GM12878 (cell line): ENCODE measurements around the gene FBXO8. TPM values are rescaled to one million over a fixed set of nuclear protein-coding genes. Genes with fewer than 3 reads are reported as not detected.

Experiments used
- BCL11A ChIP-seq: IDR thresholded peaks from 2 replicates; pipeline ENCODE4 v1.6.1; 2011; ENCODE audit warnings: low read depth, low read length
- FOXK2 ChIP-seq: fragments of 450-650 bp; IDR thresholded peaks from 2 replicates; pipeline ENCODE4 v1.6.1; 2017; ENCODE audit warnings: mild to moderate bottlenecking, moderate library complexity
- HDGF ChIP-seq: fragments of 450-650 bp; IDR thresholded peaks from 2 replicates; pipeline ENCODE4 v1.6.1; 2016; ENCODE audit warnings: antibody characterized with exemption
- MEF2A ChIP-seq: IDR thresholded peaks from 2 replicates; pipeline ENCODE4 v1.6.1; 2011; ENCODE audit warnings: low read depth, mild to moderate bottlenecking, low read length, moderate library complexity; ENCODE audit not compliant: insufficient read depth
- NFXL1 ChIP-seq: fragments of 450-650 bp; IDR thresholded peaks from 2 replicates; pipeline ENCODE4 v1.6.1; 2017; ENCODE audit warnings: antibody characterized with exemption, mild to moderate bottlenecking, borderline replicate concordance
- NR2C2 ChIP-seq: IDR thresholded peaks from 2 replicates; pipeline ENCODE4 v1.6.1; 2011; ENCODE audit warnings: borderline replicate concordance, low read depth; ENCODE audit not compliant: control insufficient read depth, insufficient read length
- PML ChIP-seq: IDR thresholded peaks from 2 replicates; pipeline ENCODE4 v1.6.1; 2012; ENCODE audit warnings: low read length, inconsistent platforms
- POLR2A ChIP-seq: IDR thresholded peaks from 2 replicates; pipeline ENCODE4 v1.6.1; 2011; ENCODE audit warnings: low read depth, mild to moderate bottlenecking, low read length
- RBBP5 ChIP-seq: fragments of 200-600 bp; sonication (generic); conservative IDR thresholded peaks from 2 replicates; pipeline ENCODE4 v1.6.1; 2016
- SIN3A ChIP-seq: IDR thresholded peaks from 2 replicates; pipeline ENCODE4 v1.6.1; 2012; ENCODE audit warnings: low read depth, low read length, improper control_type of control experiment
- ZSCAN29 ChIP-seq: fragments of 450-650 bp; IDR thresholded peaks from 2 replicates; pipeline ENCODE4 v1.6.1; 2017; ENCODE audit warnings: mild to moderate bottlenecking, moderate library complexity
- polyA plus RNA-seq, 11 experiments: library from polyadenylated mRNA; depleted of rRNA in 4 of 11; unstranded in 6 of 11; stranded (reverse) in 5 of 11; fragments of >200 nt; fragmentation: Nextera tagmentation in 4 of 11; fragmentation: Illumina TruSeq in 1 of 11; extraction: Ambion mirVana in 4 of 11; extraction: Trizol in 1 of 11; gene quantifications; 1 replicate in 1 of 11; 2 replicates in 10 of 11; pipeline versions ENCODE4 v1.2.1 to v1.2.3, GENCODE V29; 2011 to 2016; ENCODE audit warnings: inconsistent platforms in 2 of 11, missing spikeins in 2 of 11, low read depth in 1 of 11
- total RNA-seq, 4 experiments: library from RNA; depleted of rRNA in 3 of 4; stranded (reverse); fragments of >200 nt in 3 of 4; fragmentation: Illumina TruSeq in 1 of 4; extraction: Trizol in 1 of 4; gene quantifications; 2 replicates each; pipeline versions ENCODE4 v1.2.1 to v1.2.3, GENCODE V29; 2013 to 2021
- TF ChIP-seq, protein P1 (sequence below): fragments of 450-650 bp; formaldehyde crosslinking; IDR thresholded peaks from 2 replicates; pipeline ENCODE4 v1.4.0; 2020; ENCODE audit warnings: mild to moderate bottlenecking, moderate library complexity
- TF ChIP-seq, protein P2 (sequence below): fragments of 450-650 bp; IDR thresholded peaks from 2 replicates; pipeline ENCODE4 v1.6.1; 2017; ENCODE audit warnings: mild to moderate bottlenecking
- TF ChIP-seq, protein P3 (sequence below): fragments of 450-650 bp; IDR thresholded peaks from 2 replicates; pipeline ENCODE4 v1.6.1; 2016; ENCODE audit warnings: mild to moderate bottlenecking, moderate library complexity, borderline replicate concordance
- TF ChIP-seq, protein P4 (sequence below): fragments of 450-650 bp; IDR thresholded peaks from 2 replicates; pipeline ENCODE4 v1.6.1; 2014; ENCODE audit warnings: mild to moderate bottlenecking
- TF ChIP-seq, protein P5 (sequence below): fragments of 450-650 bp; IDR thresholded peaks from 2 replicates; pipeline ENCODE4 v1.6.1; 2016; ENCODE audit warnings: mild to moderate bottlenecking

FBXO8 gene
- total and polyA plus RNA-seq, 10 of the 15 experiments (the other 5 are each of a cell fraction or from before 2014, with no cell fraction given), result 11.3 to 38.1 (median 16.8) TPM

DNA sequence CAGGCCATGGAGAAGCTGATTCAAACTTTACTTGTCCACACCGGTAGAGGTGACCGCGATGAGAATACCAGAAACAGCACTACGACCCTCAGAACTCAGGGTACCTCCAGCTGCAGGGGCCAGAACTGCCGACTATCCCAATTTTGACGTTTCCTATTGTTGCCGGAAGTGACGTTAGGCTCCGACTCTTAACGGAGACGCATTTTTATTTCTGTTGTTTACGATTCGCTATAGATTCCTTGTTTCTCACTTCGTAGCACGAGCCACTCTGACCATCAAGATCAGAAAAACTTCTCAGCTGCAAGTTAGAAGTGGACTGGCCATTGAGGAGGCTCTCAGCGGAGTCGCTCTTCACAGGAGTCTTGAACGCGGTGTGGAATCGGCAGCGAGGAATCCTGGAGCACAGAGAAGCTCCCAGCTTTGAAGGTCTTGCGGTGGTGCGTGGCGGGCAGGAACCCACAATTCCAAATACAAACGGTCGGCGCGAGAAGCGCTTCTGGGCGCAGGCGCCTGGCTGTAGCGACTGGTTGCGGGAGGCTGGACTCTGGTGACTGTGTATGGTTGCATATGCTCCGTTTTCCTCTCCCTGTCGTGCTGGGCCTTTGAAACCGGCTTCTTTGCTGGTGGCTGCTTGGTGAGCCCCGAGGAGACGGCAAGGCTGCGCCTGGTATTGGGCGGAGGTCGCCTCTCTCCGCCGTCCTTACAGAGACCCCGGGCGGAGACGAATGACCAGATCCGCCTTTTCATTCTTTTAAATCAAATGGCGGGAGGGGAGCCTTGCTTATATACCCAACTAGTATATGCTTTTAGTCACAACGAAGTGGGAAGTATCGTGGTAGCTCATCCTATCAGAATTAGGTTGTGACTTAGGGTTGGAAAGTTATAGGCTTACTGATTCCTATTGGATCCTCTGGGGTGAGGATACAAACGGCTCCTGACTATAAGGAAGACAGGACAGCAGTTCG is at the start of gene FBXO8, which contains the start of gene CEP44 (continued):
- TF ChIP-seq NFXL1, result no peak
- no peak for TF ChIP-seq SIN3A
- TF ChIP-seq, protein P1, sequence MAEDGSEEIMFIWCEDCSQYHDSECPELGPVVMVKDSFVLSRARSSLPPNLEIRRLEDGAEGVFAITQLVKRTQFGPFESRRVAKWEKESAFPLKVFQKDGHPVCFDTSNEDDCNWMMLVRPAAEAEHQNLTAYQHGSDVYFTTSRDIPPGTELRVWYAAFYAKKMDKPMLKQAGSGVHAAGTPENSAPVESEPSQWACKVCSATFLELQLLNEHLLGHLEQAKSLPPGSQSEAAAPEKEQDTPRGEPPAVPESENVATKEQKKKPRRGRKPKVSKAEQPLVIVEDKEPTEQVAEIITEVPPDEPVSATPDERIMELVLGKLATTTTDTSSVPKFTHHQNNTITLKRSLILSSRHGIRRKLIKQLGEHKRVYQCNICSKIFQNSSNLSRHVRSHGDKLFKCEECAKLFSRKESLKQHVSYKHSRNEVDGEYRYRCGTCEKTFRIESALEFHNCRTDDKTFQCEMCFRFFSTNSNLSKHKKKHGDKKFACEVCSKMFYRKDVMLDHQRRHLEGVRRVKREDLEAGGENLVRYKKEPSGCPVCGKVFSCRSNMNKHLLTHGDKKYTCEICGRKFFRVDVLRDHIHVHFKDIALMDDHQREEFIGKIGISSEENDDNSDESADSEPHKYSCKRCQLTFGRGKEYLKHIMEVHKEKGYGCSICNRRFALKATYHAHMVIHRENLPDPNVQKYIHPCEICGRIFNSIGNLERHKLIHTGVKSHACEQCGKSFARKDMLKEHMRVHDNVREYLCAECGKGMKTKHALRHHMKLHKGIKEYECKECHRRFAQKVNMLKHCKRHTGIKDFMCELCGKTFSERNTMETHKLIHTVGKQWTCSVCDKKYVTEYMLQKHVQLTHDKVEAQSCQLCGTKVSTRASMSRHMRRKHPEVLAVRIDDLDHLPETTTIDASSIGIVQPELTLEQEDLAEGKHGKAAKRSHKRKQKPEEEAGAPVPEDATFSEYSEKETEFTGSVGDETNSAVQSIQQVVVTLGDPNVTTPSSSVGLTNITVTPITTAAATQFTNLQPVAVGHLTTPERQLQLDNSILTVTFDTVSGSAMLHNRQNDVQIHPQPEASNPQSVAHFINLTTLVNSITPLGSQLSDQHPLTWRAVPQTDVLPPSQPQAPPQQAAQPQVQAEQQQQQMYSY (CRISPR knock-in tag), result no peak
- TF ChIP-seq RBBP5, result peak; percentile 79; the same call in 1 of the 2 replicates
- TF ChIP-seq, protein P2, sequence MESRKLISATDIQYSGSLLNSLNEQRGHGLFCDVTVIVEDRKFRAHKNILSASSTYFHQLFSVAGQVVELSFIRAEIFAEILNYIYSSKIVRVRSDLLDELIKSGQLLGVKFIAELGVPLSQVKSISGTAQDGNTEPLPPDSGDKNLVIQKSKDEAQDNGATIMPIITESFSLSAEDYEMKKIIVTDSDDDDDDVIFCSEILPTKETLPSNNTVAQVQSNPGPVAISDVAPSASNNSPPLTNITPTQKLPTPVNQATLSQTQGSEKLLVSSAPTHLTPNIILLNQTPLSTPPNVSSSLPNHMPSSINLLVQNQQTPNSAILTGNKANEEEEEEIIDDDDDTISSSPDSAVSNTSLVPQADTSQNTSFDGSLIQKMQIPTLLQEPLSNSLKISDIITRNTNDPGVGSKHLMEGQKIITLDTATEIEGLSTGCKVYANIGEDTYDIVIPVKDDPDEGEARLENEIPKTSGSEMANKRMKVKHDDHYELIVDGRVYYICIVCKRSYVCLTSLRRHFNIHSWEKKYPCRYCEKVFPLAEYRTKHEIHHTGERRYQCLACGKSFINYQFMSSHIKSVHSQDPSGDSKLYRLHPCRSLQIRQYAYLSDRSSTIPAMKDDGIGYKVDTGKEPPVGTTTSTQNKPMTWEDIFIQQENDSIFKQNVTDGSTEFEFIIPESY, result no peak
- no peak for TF ChIP-seq FOXK2
- TF ChIP-seq, protein P3, sequence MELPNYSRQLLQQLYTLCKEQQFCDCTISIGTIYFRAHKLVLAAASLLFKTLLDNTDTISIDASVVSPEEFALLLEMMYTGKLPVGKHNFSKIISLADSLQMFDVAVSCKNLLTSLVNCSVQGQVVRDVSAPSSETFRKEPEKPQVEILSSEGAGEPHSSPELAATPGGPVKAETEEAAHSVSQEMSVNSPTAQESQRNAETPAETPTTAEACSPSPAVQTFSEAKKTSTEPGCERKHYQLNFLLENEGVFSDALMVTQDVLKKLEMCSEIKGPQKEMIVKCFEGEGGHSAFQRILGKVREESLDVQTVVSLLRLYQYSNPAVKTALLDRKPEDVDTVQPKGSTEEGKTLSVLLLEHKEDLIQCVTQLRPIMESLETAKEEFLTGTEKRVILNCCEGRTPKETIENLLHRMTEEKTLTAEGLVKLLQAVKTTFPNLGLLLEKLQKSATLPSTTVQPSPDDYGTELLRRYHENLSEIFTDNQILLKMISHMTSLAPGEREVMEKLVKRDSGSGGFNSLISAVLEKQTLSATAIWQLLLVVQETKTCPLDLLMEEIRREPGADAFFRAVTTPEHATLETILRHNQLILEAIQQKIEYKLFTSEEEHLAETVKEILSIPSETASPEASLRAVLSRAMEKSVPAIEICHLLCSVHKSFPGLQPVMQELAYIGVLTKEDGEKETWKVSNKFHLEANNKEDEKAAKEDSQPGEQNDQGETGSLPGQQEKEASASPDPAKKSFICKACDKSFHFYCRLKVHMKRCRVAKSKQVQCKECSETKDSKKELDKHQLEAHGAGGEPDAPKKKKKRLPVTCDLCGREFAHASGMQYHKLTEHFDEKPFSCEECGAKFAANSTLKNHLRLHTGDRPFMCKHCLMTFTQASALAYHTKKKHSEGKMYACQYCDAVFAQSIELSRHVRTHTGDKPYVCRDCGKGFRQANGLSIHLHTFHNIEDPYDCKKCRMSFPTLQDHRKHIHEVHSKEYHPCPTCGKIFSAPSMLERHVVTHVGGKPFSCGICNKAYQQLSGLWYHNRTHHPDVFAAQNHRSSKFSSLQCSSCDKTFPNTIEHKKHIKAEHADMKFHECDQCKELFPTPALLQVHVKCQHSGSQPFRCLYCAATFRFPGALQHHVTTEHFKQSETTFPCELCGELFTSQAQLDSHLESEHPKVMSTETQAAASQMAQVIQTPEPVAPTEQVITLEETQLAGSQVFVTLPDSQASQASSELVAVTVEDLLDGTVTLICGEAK, result peak; percentile 98
- TF ChIP-seq MEF2A, result no peak
- no peak for TF ChIP-seq BCL11A
- peak; percentile 89 for TF ChIP-seq PML
- TF ChIP-seq POLR2A, result peak; percentile 83
- no peak; the same call in 1 of the 2 replicates for TF ChIP-seq ZSCAN29
- TF ChIP-seq, protein P4, sequence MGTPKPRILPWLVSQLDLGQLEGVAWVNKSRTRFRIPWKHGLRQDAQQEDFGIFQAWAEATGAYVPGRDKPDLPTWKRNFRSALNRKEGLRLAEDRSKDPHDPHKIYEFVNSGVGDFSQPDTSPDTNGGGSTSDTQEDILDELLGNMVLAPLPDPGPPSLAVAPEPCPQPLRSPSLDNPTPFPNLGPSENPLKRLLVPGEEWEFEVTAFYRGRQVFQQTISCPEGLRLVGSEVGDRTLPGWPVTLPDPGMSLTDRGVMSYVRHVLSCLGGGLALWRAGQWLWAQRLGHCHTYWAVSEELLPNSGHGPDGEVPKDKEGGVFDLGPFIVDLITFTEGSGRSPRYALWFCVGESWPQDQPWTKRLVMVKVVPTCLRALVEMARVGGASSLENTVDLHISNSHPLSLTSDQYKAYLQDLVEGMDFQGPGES, result no peak
- TF ChIP-seq NR2C2, result no peak
- TF ChIP-seq HDGF, result no peak
- TF ChIP-seq, protein P5, sequence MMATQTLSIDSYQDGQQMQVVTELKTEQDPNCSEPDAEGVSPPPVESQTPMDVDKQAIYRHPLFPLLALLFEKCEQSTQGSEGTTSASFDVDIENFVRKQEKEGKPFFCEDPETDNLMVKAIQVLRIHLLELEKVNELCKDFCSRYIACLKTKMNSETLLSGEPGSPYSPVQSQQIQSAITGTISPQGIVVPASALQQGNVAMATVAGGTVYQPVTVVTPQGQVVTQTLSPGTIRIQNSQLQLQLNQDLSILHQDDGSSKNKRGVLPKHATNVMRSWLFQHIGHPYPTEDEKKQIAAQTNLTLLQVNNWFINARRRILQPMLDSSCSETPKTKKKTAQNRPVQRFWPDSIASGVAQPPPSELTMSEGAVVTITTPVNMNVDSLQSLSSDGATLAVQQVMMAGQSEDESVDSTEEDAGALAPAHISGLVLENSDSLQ, result no peak
